HG03095 (cell line): Measurements from ENCODE around the gene NAP1L4.

Source experiments
- ATAC-seq: cut with Tn5 transposase; IDR thresholded peaks from one replicate; pipeline ENCODE4 v1.9.1; 2021; ENCODE audit warnings: moderate library complexity; ENCODE audit not compliant: unreplicated experiment

Gene NAP1L4

GRCh38 chr11:2961080-2961479 lies 31.0 kb downstream of the NAP1L4 start:
- no peak for ATAC-seq

DNA sequence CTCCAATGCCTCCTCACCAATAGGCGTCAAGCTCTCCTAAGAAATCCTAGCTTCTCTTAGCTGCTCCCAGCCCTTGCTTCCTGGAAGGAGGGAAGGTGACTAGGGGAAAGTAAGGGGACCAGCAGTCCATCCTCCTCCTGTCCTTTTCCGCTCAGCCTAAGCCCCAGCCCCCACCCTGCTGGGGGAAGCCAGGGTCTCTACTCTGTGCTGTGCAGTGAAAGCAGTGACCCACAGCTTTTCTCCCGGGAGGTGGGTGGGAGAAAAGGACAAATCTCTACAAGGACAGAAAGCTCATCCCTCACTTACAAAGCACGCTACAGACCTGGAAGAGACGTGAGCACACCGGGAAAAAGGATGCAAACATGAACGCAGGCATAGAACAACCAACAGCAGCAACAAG lies 32.0 kb downstream of the NAP1L4 start:
- ATAC-seq, result no peak

- ATAC-seq, result no peak
These were observed 33.9 kb downstream of the NAP1L4 start for GRCh38 chr11:2958251-2958650.

- ATAC-seq, result no peak
These were observed 36.1 kb downstream of the NAP1L4 start for GRCh38 chr11:2955906-2956476.

- no peak for ATAC-seq
These were observed 37.9 kb downstream of the NAP1L4 start for GRCh38 chr11:2954263-2954662.

DNA sequence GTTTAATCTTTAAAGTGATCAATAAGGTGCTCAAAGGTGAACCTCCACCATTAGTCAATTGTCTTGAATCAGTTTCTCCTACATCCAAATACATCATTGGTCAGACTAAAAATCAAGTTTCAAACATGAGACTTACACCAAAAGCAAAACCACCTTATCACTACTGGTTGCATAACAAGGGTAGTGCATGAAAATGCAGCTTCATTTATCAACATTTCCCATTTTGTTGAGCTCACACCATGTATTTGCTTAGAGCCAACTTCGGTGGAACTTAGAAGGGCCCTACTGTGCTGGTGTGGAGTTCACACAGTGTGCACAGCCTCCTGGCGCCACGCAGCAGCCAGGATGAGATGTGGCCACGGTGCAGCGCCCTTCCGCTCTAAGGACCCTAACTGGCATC lies 39.8 kb downstream of the NAP1L4 start:
- no peak for ATAC-seq

DNA sequence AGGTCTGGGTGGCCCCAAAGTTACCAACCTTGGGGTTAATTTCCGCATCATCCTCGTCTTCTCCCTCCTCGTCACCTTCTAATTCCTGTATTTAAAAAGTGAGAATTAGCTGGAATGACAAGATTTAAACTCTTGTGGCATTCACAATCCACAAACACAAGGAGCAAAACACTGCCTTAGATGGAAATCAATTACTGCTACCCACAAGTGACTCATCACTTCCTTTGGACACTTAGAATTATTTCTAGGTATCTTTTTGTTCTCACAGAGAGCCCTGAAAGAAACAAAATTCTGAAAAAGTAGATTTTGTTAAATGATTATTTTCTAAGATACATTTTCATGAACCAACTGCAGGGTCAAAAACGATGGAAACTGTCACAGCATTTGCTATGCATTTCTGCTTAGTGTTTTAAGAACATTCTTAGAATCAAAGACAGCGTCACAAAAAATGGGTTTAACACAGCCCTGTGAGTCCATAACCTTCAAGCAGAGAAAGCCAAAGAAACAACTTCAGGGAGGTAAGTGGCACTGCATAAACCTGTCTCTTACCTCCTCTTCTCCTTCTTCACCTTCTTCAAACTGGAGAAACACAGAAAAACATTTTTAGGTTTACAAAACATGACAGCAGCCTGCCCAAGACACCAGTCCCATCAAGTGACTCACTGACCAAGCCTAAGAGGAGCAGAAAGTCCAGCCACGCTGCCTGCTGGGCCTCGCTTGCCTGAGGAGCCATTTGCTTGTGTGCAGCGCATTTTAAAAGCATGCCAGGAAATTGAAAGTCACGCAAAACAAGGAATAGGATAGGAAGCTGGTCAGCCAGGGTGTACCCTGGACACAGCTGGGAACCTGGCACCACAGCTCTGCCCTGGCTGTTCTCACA lies 40.7 kb downstream of the NAP1L4 start:
- no peak for ATAC-seq

GRCh38 chr11:2950825-2951224 lies 41.3 kb downstream of the NAP1L4 start:
- no peak for ATAC-seq

GRCh38 chr11:2949920-2950319 lies 42.2 kb downstream of the NAP1L4 start:
- ATAC-seq, result no peak

DNA sequence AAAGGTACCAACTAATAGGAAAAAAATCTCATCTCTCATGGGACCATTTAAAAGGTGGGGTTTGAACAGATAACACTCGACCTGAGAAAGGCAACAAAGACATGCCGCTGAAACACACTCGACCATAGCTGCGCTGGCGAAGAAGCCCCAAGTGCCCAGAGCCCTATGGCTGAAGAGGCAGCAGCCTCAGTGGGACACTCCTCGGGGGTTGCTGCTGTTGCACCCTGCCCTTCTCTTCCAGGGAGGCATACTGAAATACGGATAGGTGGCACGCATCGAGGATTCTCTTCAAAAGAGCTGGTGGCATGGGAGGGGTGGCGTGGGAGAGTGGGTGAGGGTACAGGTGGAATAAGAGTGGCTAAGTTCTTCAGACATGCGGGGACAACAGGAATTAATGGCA lies 44.4 kb downstream of the NAP1L4 start:
- ATAC-seq, result no peak

DNA sequence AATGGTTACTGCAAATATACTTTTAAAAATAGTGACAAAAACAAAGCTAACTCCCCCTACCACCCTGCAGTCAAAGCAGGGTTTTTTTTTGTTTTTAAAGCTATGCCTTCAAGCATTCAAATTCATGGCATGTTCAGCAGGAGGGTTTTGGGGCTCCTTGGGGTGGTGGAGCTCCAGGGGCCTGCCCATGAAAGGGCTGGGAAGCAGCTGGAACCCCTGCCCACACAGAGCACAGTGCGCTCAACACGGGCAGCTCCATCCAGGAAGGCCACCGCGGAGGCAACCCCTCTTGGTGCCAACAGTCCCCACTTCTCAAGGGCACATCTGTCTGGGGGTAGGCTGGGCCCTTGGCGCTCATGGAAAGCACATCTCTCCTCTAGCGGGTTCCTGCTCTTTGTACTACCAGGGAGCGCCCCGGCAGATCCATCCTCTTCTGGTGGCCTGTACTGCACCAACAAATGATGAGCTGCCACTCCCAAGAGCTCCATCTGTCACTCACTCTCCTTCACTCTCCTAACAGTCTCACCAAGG lies 46.3 kb downstream of the NAP1L4 start:
- no peak for ATAC-seq

DNA sequence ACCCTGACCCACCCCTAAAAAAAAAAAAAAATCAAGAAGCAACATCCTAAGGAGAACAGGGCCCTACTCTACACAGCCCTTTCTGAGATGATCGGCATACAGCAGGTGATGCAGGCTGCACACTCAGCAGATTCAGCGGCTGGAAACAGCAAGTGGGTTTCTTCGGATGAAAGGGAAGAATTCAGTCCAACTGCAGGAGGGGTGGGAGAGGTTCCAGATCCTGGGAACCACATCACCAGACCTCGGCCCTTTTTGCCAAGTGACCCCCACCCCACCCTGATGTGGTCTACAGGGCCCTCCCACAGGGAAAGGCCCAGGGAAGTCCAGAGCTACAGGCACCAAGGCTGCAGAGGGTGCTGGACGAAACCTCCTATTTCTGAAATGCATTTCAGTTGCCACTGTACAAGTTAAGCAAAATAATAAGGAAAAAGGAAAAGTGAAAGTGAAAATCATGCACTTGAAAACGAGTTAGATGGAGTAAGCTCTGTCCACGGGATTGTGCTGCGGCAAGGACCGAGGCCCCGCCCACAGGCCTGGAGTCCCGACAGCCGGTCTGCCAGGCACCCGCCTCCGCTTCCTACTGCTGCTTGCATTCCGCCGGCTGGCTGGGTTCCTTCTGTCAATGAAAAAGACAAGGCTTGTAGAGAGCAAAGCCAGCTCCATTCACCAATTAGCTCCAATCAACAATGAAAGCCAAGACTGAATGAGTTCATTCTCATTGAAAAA lies 46.9 kb downstream of the NAP1L4 start:
- ATAC-seq, result no peak

- ATAC-seq, result no peak
These were observed 47.6 kb downstream of the NAP1L4 start for GRCh38 chr11:2944530-2944929.

- ATAC-seq, result no peak
These were observed 48.4 kb downstream of the NAP1L4 start for GRCh38 chr11:2943711-2944118.

- ATAC-seq, result no peak
These were observed 49.0 kb downstream of the NAP1L4 start for GRCh38 chr11:2942872-2943710.

GRCh38 chr11:2942447-2942846 lies 49.7 kb downstream of the NAP1L4 start:
- ATAC-seq, result no peak

DNA sequence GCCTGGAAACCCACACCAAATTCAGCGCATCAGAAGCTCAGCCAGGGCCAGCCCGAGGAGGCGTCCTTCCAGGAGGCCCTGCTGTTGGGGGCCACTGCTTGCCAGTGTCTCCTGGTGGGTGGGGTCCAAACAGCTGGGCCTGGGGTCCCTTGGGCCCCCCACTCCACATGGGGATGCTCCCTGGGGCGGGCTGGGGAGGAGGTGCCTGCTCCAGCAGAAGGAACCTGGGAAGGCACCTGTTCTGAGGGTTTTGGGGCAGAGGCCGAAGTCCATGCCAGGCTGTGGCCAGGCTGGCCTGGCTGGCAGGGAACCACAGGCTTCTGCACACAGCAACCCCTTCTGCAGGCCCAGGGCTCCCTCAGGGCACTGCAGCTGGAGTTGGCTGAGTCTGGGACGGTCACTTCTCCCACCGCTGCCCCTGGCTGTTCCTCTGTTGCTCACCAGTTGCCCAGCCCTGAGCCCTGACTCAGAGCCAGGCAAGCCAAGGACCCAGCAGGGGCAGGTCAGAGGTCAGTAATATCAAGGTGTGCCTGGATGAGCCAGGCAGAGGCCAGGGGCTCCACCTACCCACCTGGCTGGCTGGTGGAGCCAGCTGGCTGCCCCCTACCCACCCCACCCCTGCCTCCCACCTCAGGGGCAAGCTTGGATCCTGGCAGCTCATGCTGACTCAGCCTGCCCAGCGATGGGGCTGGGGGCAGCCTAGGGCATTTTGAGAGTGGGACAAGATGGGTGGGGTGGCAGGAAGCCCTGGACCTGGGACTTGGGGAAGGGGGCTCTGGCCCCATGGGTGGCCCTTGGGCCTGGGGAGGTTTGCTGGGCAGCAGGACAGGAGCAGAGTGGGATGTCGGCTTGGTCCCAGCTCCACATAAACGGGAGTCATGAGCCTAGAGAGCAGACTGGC lies 51.0 kb downstream of the NAP1L4 start:
- ATAC-seq, result no peak

- no peak for ATAC-seq
These were observed 51.8 kb downstream of the NAP1L4 start for GRCh38 chr11:2940147-2940920.
